Spleen (tissue), 11 donors: ENCODE data around the gene ATP2A1. TPM values are rescaled to one million over a fixed set of nuclear protein-coding genes. Genes with fewer than 3 reads are reported as not detected.
A peak's percentile ranks its signal among the peaks of the same experiment; 100 is the strongest.
"Not testable (repeated sequence)": the region's sequence is repeated elsewhere in the genome, so short reads cannot be mapped to it uniquely, and the experiment has no call there.

Experiments
- DNase-seq: peaks from one replicate; pipeline ENCODE4 v3.0.0-alpha.2; 2020
- H3K27ac ChIP-seq, 8 donors: fragments of 200-600 bp; sonication (generic) in 7 of 8; 1 replicate in 4 of 8; 2 replicates in 4 of 8; pipeline versions ENCODE4 v1.5.0 to v1.8.0; 2016 to 2021; ENCODE audit warnings: inconsistent platforms in 4 of 8, mild to moderate bottlenecking in 4 of 8, moderate library complexity in 1 of 8
- H3K27me3 ChIP-seq, 7 donors: fragments of 200-600 bp; sonication (generic) in 6 of 7; replicated peaks in 1 of 7; 1 replicate in 4 of 7; 2 replicates in 3 of 7; pipeline versions ENCODE4 v1.5.0 to v1.8.0; 2016 to 2021; ENCODE audit warnings: inconsistent platforms in 3 of 7, mild to moderate bottlenecking in 1 of 7
- H3K36me3 ChIP-seq, 6 donors: fragments of 200-600 bp; sonication (generic) in 5 of 6; 1 replicate in 4 of 6; 2 replicates in 2 of 6; pipeline versions ENCODE4 v1.5.0 to v1.8.0; 2016 to 2021; ENCODE audit warnings: inconsistent platforms in 2 of 6
- H3K4me1 ChIP-seq, 6 donors: fragments of 200-600 bp; sonication (generic) in 5 of 6; 1 replicate in 3 of 6; 2 replicates in 3 of 6; pipeline versions ENCODE4 v1.5.0 to v1.8.0; 2016 to 2021; ENCODE audit warnings: inconsistent platforms in 3 of 6
- H3K4me3 ChIP-seq, 8 donors: fragments of 200-600 bp; sonication (generic) in 7 of 8; 1 replicate in 4 of 8; 2 replicates in 4 of 8; pipeline versions ENCODE4 v1.5.0 to v1.8.0; 2016 to 2021; ENCODE audit warnings: inconsistent platforms in 4 of 8, mild to moderate bottlenecking in 4 of 8, moderate library complexity in 2 of 8
- H3K9me3 ChIP-seq, 8 donors: fragments of 200-600 bp; sonication (generic) in 7 of 8; 1 replicate in 4 of 8; 2 replicates in 4 of 8; pipeline versions ENCODE4 v1.5.0 to v1.8.0; 2016 to 2021; ENCODE audit warnings: inconsistent platforms in 4 of 8
- POLR2A ChIP-seq, 3 donors: fragments of 450-650 bp; IDR thresholded peaks; one replicate each; pipeline ENCODE4 v1.5.1; 2017; ENCODE audit warnings: antibody characterized with exemption in 3 of 3, mild to moderate bottlenecking in 1 of 3
- POLR2AphosphoS5 ChIP-seq, 3 donors: sonication (generic); formaldehyde crosslinking; IDR thresholded peaks; one replicate each; pipeline ENCODE4 v1.5.1; 2017; ENCODE audit warnings: antibody characterized with exemption in 3 of 3
- WGBS, 5 donors: extraction: QIAGEN DNeasy Blood & Tissue Kit in 3 of 5; methylation state at CpG; one replicate each; pipeline versions ENCODE4 v1.1.5 to v1.1.7; 2013 to 2018; 5-methylcytosine and 5-hydroxymethylcytosine counted together
- intact Hi-C: fragments of 100-400 bp; cut with DNase I; formaldehyde crosslinking; loops from one replicate; pipeline ENCODE4 v1.15.0; 2023; ENCODE audit warnings: low total_unique reads
- polyA plus RNA-seq, 3 donors: library from polyadenylated mRNA; stranded (reverse); fragments of 200-250 nt; gene quantifications; one replicate each; pipeline ENCODE4 v1.2.1, GENCODE V29; 2013
- total RNA-seq, 7 donors: library from RNA; depleted of rRNA in 3 of 7; stranded (reverse); fragments of >200 nt in 3 of 7; fragmentation: NEBNext Ultra II Directional in 4 of 7; extraction: Animal tissue kit (Norgen Biotek cat#: 25700) in 4 of 7; gene quantifications; one replicate each; pipeline versions ENCODE4 v1.1.0 to v1.2.1, GENCODE V29; 2016 to 2021
- TF ChIP-seq, protein P1 (sequence below), 11 experiments: fragments of 200-600 bp in 7 of 11; fragments of 450-650 bp in 4 of 11; sonication (generic) in 4 of 11; IDR thresholded peaks in 8 of 11; conservative IDR thresholded peaks in 3 of 11; 1 replicate in 7 of 11; 2 replicates in 4 of 11; pipeline versions ENCODE4 v1.4.0 to v1.8.0; 2016 to 2021; ENCODE audit warnings: antibody characterized with exemption in 11 of 11, inconsistent platforms in 4 of 11, mild to moderate bottlenecking in 1 of 11
- donor health status: healthy with polysubstance abuse.
- donor health status: DM: no; HTN: no; CAD: no; lungs with moderate emphysema.
- donor health status: DM: no; HTN: no; CAD: no.
- donor health status: Bipolar disorder and iron deficiency.
- donor health status: healthy.
- donor health status: DM: no; HTN: no; CAD: no.
- donor health status: DM: yes; HTN: yes; CAD: no.

Gene ATP2A1
- total and polyA plus RNA-seq, 10 donors, result 0.26 to 1.5 (median 0.55) TPM; not detected in 2

DNA sequence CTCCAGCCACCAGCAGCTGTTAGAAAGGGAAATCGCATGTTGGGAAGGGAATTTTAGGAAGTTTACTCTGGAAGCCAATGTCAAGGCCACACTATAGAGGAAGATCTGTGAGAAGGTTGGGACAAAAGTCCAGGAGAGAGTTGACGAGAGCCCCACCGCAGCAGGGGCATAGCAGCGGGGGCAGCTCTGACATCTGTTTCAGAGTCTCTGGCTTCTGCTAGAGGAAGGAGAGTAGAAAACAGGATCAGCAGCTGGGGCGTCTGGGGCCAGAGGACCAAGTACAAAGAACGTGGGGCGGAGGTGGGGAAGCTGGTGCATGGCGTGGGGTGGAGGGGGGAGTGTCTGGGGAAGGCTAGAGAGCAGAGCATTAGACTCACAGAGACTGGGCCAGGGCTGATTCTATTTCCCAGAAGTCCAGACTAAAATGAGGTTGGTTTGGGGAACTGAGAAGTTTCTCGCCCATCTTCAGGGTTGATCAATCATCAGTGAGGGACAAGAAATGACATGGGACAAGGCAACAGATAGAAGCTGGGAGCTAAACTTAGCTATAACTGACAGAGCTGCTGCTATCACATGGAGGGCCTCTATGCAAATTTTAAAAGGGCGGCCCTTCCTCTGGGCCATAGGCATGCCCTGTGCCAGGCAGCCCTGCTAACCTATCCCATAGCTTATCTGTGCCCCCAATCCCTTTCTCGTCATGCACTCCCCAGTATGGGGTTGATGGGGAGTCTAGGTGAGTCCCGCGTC is 45.5 kb downstream of the ATP2A1 start:
- Histone ChIP-seq H3K4me3 (peak overlapping the region; percentile 58 to 92 (median 78)), H3K4me1 (peaks cover 14 to 62% (median 41%) of the 10 kb centered on the region in 6 donors), H3K27ac (peak overlapping the region; percentile 94 to 100 (median 98)), H3K36me3 (peaks cover 0 to 43% (median 18%) of the 10 kb centered on the region in 6 donors), H3K27me3 (no peaks in the 10 kb centered on the region), H3K9me3 (no peaks in the 10 kb centered on the region)
- intact Hi-C loops, result no loop called here
- 43 to 63% (median 50%) methylated on average over 13 of the region's 13 CpGs for WGBS, 5 donors
- TF ChIP-seq, protein P1, sequence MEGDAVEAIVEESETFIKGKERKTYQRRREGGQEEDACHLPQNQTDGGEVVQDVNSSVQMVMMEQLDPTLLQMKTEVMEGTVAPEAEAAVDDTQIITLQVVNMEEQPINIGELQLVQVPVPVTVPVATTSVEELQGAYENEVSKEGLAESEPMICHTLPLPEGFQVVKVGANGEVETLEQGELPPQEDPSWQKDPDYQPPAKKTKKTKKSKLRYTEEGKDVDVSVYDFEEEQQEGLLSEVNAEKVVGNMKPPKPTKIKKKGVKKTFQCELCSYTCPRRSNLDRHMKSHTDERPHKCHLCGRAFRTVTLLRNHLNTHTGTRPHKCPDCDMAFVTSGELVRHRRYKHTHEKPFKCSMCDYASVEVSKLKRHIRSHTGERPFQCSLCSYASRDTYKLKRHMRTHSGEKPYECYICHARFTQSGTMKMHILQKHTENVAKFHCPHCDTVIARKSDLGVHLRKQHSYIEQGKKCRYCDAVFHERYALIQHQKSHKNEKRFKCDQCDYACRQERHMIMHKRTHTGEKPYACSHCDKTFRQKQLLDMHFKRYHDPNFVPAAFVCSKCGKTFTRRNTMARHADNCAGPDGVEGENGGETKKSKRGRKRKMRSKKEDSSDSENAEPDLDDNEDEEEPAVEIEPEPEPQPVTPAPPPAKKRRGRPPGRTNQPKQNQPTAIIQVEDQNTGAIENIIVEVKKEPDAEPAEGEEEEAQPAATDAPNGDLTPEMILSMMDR (IDR thresholded peaks at IDR 0.05 in 8 of 11, conservative IDR thresholded peaks at IDR 0.05 in 3 of 11), result no peak
- TF ChIP-seq POLR2AphosphoS5 (IDR thresholded peaks at IDR 0.05), result peak in 1 of 3 donors; percentile 56
- peak; percentile 88 for DNase-seq

DNA sequence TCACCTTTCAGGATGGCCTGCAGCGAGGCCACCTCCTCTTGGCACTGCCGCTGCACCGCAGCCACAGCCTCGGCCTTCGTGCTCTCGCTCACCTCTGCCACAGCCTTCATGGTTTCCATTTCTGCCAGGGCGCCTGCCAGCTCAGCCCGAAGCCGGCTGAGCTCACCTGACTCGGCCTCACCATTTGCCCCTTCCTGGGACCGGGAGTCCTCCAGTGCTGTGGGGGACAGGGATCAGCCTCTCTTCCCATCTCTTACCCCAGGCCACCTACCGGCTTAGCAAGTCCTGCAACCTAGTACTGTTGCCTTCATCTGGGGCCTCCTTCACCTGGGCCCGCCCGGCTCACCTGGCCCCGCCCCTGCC is 46.1 kb downstream of the ATP2A1 start:
- Histone ChIP-seq H3K4me3 (peak overlapping the region; percentile 58 to 92 (median 78)), H3K27ac (peak overlapping the region; percentile 94 to 100 (median 98)), H3K9me3 (no peaks in the 10 kb centered on the region), H3K4me1 (peaks cover 14 to 62% (median 41%) of the 10 kb centered on the region in 6 donors), H3K27me3 (no peaks in the 10 kb centered on the region), H3K36me3 (peaks cover 0 to 38% (median 12%) of the 10 kb centered on the region in 6 donors)
- peak; percentile 90 for DNase-seq
- TF ChIP-seq POLR2AphosphoS5 (IDR thresholded peaks at IDR 0.05) (peak in 2 of 3 donors; percentile 16 to 62), POLR2A (IDR thresholded peaks at IDR 0.05) (no peak)
- TF ChIP-seq, protein P1 (IDR thresholded peaks at IDR 0.05 in 8 of 11, conservative IDR thresholded peaks at IDR 0.05 in 3 of 11), result peak in 3 of 11 experiments; percentile 5 to 32 (median 6)
- WGBS, 5 donors, result 26 to 46% (median 42%) methylated on average over 12 to 15 of the region's 15 CpGs
- intact Hi-C loops, result no loop called here

DNA sequence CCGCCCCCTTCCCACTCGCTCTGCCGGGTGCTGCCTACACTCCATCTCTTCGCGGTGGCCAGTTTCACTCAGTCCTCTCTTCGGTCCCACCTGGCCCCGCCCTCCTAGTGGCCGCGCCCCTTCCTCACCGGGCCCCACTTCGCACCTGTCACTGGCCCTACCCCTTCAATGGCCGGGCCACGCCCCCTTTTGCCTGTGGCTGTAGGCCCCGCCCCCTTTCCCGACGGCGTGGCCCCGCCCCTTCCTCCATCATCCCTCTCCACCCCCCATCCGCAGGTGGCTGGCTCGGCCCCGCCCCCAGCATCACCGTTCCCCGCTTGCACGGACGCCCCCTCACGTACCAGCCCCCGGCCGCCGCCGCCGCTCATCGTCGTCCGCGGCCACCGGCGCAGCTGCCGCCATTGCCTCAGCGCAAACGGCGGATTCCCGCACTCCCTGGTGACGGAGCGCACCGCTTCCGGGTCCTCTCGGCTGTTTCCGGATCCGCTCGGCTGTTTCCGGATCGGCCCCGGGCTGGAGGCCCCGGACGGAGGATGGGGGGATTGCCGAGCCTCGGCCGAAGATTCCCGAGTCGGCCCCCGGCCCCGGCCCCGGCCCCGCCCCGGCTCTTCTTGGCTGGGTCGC is 46.6 kb downstream of the ATP2A1 start, which contains the start of gene RABEP2:
TSS of gene RABEP2 (minus strand) at position 477 of the 624 bp plus-strand sequence. CDS start at position 402, 75 bp downstream.
- Histone ChIP-seq H3K27me3 (no peaks in the 10 kb centered on the region), H3K36me3 (peaks cover 0 to 33% (median 7%) of the 10 kb centered on the region in 6 donors), H3K9me3 (no peaks in the 10 kb centered on the region), H3K4me3 (peak within 1 kb of the TSS; percentile 58 to 92 (median 78)), H3K27ac (peak within 1 kb of the TSS; percentile 94 to 100 (median 98)), H3K4me1 (peaks cover 14 to 62% (median 41%) of the 10 kb centered on the region in 6 donors)
- peak; percentile 98 for DNase-seq
- TF ChIP-seq POLR2AphosphoS5 (IDR thresholded peaks at IDR 0.05), result peak; percentile 86 to 91 (median 87)
- no peak for TF ChIP-seq POLR2A (IDR thresholded peaks at IDR 0.05)
- intact Hi-C loops, result no loop called here
- WGBS, 5 donors, result 1 to 2% (median 1%) methylated on average over 27 to 66 of the region's 66 CpGs

DNA sequence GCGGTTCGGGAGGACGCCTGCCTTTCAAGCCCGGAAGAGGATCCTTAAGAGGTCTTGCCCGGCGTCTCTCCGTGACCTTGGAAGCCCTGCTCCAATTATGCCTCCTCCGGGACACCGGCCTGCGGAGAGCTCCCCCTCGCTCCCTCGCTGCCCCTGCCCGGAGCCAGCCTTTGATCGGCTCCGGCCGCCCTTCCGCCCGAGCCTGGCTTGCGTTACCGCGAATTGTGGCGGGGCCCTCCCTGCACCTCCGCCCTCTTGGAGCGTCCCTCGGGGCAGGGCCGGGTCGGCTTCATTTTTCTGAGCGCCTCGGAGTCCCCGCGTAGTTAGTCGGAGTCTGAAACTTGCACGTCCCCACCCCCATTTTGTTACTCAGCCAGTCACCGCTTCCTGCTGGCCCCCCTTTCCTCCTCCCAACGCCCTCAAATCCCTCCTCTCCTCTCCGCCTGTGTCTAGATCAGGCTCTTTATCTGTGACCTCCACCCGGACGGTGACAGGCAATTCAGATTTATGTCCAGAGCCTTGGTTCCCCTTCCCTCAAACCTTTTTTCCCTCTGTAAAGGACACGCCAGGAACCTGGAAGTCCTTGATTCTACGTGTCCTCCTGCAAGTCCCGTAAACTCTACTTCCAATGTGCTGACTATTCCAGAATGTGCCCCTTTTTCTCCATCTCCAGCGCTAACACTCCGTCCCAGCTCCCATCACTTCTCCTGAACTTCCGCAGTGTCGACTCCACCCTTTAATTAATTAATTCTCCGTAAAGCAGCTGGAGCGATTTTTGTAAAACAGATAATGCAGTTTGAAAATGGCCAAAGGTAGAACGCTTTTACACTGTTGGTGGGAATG is 47.3 kb downstream of the ATP2A1 start:
- TF ChIP-seq POLR2A (IDR thresholded peaks at IDR 0.05) (peak in 1 of 3 donors; percentile 19), POLR2AphosphoS5 (IDR thresholded peaks at IDR 0.05) (peak; percentile 73 to 88 (median 79))
- TF ChIP-seq, protein P1 (IDR thresholded peaks at IDR 0.05 in 8 of 11, conservative IDR thresholded peaks at IDR 0.05 in 3 of 11), result no peak
- Histone ChIP-seq H3K27me3 (no peaks in the 10 kb centered on the region), H3K27ac (peak overlapping the region; percentile 94 to 100 (median 98)), H3K36me3 (peaks cover 0 to 26% (median 7%) of the 10 kb centered on the region in 6 donors), H3K9me3 (no peaks in the 10 kb centered on the region), H3K4me3 (peak overlapping the region; percentile 58 to 92 (median 78)), H3K4me1 (peaks cover 15 to 70% (median 44%) of the 10 kb centered on the region in 6 donors)
- intact Hi-C loops, result no loop called here
- no peak for DNase-seq
- 1 to 2% (median 1%) methylated on average over 38 to 48 of the region's 48 CpGs for whole genome bisulfite sequencing, 5 donors

DNA sequence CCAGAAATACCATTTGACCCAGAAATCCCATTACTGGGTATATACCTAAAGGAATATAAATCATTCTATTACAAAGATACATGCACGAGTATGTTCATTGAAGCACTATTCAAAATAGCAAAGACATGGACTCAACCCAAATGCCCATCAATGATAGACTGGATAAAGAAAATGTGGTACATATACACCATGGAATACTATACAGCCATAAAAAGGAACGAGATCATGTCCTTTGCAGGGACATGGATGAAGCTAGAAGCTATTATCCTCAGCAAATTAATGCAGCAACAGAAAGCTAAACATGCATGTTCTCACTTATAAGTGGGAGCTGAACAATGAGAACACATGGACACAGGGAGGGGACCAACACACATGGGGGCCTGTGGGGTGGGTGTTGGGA is 48.0 kb downstream of the ATP2A1 start:
- H3K4me3 ChIP-seq, result peak overlapping the region in 3 of 8 donors; percentile 83 to 92 (median 86)
- DNase-seq, intact Hi-C loops, H3K27me3 ChIP-seq, H3K9me3 ChIP-seq: not testable (repeated sequence)
- peak overlapping the region; percentile 94 to 100 (median 98) for H3K27ac ChIP-seq
- H3K36me3 ChIP-seq, result peaks cover 0 to 19% (median 2%) of the 10 kb centered on the region in 6 donors
- peaks cover 21 to 70% (median 47%) of the 10 kb centered on the region in 6 donors for H3K4me1 ChIP-seq
- 60 to 71% (median 65%) methylated on average over 2 of the region's 2 CpGs for WGBS, 5 donors
